CD4-positive, CD25-positive, alpha-beta regulatory T cell (primary cell): ENCODE data around the gene TNFRSF9. TPM values are rescaled to one million over a fixed set of nuclear protein-coding genes. Genes with fewer than 3 reads are reported as not detected.

Experiments used
- ATAC-seq, 2 donors: fragments of 150-1000 bp; cut with Tn5 transposase; one replicate each; pipeline ENCODE4 v1.10.0; 2021; ENCODE audit warnings: low read depth in 2 of 2, moderate number of reproducible peaks in 2 of 2, moderate library complexity in 1 of 2
- DNase-seq, 3 donors: peaks; one replicate each; pipeline versions ENCODE4 v3.0.0 to v3.0.0-alpha.2; 2012 to 2022; ENCODE audit warnings: mixed read lengths in 1 of 3
- H3K27ac ChIP-seq: one replicate; pipeline ENCODE4 v1.7.0; 2013; ENCODE audit warnings: mild to moderate bottlenecking, low read length; ENCODE audit not compliant: insufficient read depth, poor library complexity, severe bottlenecking
- H3K27me3 ChIP-seq: one replicate; pipeline ENCODE4 v1.7.0; 2013; ENCODE audit warnings: low read length; ENCODE audit not compliant: control insufficient read depth, insufficient read depth
- H3K36me3 ChIP-seq: one replicate; pipeline ENCODE4 v1.7.0; 2013; ENCODE audit warnings: mild to moderate bottlenecking, low read length, moderate library complexity; ENCODE audit not compliant: control insufficient read depth, insufficient read depth
- H3K4me1 ChIP-seq: 2 replicates; pipeline ENCODE4 v1.7.0; 2013; ENCODE audit warnings: mild to moderate bottlenecking, low read length; ENCODE audit not compliant: insufficient read depth, control insufficient read depth, poor library complexity, severe bottlenecking
- H3K4me3 ChIP-seq: one replicate; pipeline ENCODE4 v1.7.0; 2013; ENCODE audit warnings: low read depth, mild to moderate bottlenecking, low read length, moderate library complexity
- H3K9me3 ChIP-seq, 2 experiments: 1 replicate in 1 of 2; 2 replicates in 1 of 2; pipeline ENCODE4 v1.7.0; 2013; ENCODE audit warnings: low read length in 2 of 2, mild to moderate bottlenecking in 1 of 2, moderate library complexity in 1 of 2; ENCODE audit not compliant: control insufficient read depth in 2 of 2
- H3K27ac Mint-ChIP-seq, 3 donors: one replicate each; pipeline ENCODE4 v1.8.0; 2020 to 2022; ENCODE audit warnings: mild to moderate bottlenecking in 3 of 3, mixed read lengths in 3 of 3, moderate library complexity in 2 of 3
- H3K27me3 Mint-ChIP-seq: one replicate; pipeline ENCODE4 v1.8.0; 2022; ENCODE audit warnings: mild to moderate bottlenecking, mixed read lengths
- H3K36me3 Mint-ChIP-seq: one replicate; pipeline ENCODE4 v1.8.0; 2020; ENCODE audit warnings: mixed read lengths
- H3K4me1 Mint-ChIP-seq, 4 donors: one replicate each; pipeline ENCODE4 v1.8.0; 2020 to 2022; ENCODE audit warnings: mixed read lengths in 4 of 4, mild to moderate bottlenecking in 1 of 4
- H3K4me3 Mint-ChIP-seq, 4 donors: one replicate each; pipeline ENCODE4 v1.8.0; 2020 to 2022; ENCODE audit warnings: mild to moderate bottlenecking in 4 of 4, mixed read lengths in 4 of 4, moderate library complexity in 3 of 4
- H3K9me3 Mint-ChIP-seq, 7 donors: one replicate each; pipeline ENCODE4 v1.8.0; 2020 to 2022; ENCODE audit warnings: mixed read lengths in 7 of 7, mild to moderate bottlenecking in 3 of 7, moderate library complexity in 2 of 7
- polyA plus RNA-seq, 4 donors: library from polyadenylated mRNA; unstranded; fragments of 300-500 nt; fragmentation: Illumina TruSeq; gene quantifications; one replicate each; pipeline ENCODE4 v1.2.3, GENCODE V29; 2021
- total RNA-seq: library from RNA; stranded (reverse); gene quantifications from one replicate; pipeline ENCODE4 v1.2.3, GENCODE V29; 2022

Gene TNFRSF9
- total and polyA plus RNA-seq, 5 donors from 2014 or later: 10.3 to 35.6 (median 30.9) TPM

DNA sequence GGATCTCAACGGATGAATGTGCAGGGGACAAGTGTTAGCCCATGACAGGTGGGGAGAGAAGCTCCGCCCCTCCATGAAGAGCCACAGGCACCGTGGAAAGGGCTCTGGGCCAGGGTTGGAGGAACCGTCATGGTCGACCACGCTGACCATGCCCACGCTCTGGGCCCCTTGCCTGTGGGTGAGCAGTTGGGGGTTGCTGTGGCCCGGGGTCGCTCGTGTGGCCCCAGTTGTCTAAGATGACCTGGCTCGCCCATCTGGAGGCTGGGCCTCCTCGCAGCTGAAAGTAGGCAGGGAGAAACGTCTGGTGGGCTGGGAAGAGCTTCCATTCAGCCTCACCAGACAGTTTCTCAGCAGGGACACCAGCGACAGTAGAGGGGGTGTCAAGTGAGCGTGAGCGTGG, 74.7 kb downstream of the TNFRSF9 start:
- Histone ChIP-seq H3K9me3 (no peaks in the 10 kb centered on the region), H3K4me1 (no peaks in the 10 kb centered on the region), H3K36me3 (peaks cover 5% of the 10 kb centered on the region), H3K27me3 (no peaks in the 10 kb centered on the region), H3K4me3 (no peak overlapping the region), H3K27ac (no peak overlapping the region)
- no peak overlapping the region for H3K4me3 Mint-ChIP-seq
- no peak for ATAC-seq
- DNase-seq: no peak
- no peaks in the 10 kb centered on the region for H3K4me1 Mint-ChIP-seq
- H3K36me3 Mint-ChIP-seq: no peaks in the 10 kb centered on the region
- no peaks in the 10 kb centered on the region for H3K27me3 Mint-ChIP-seq
- H3K9me3 Mint-ChIP-seq: no peaks in the 10 kb centered on the region
- H3K27ac Mint-ChIP-seq: no peak overlapping the region

Other genes starting within 250 kb of the TNFRSF9 start
- 66.1 TPM for gene VAMP3, start 169.5 kb downstream of the TNFRSF9 start, total RNA-seq
- gene VAMP3, start 169.5 kb downstream of the TNFRSF9 start, polyA plus RNA-seq: 10 to 100 TPM; 44.8 to 56.8 (median 48.9) TPM
- gene PER3, start 156.5 kb downstream of the TNFRSF9 start, total RNA-seq: 14.1 TPM
- 1 to 10 TPM; 3.7 to 5.2 (median 3.9) TPM for gene PER3, start 156.5 kb downstream of the TNFRSF9 start, polyA plus RNA-seq
- 8.0 TPM for gene UTS2, start 87.8 kb downstream of the TNFRSF9 start, total RNA-seq
- 10 to 100 TPM; 17.7 to 63.1 (median 37.0) TPM for gene UTS2, start 87.8 kb downstream of the TNFRSF9 start, polyA plus RNA-seq
- gene PARK7, start 20.9 kb upstream of the TNFRSF9 start, total RNA-seq: 150 TPM
- 100 to 1,000 TPM; 453 to 527 (median 478) TPM for gene PARK7, start 20.9 kb upstream of the TNFRSF9 start, polyA plus RNA-seq
- 5.8 TPM for gene ERRFI1, start 85.5 kb upstream of the TNFRSF9 start, total RNA-seq
- 1 to 10 TPM in 1 of 4 donors, under 1 TPM in 2, not detected in 1; 0.37 to 1.2 (median 0.75) TPM for gene ERRFI1, start 85.5 kb upstream of the TNFRSF9 start, polyA plus RNA-seq